NCI-H82 treated with DMSO at 0.1 percent for 48 hours (cell line): ENCODE results near the gene CIDEB.

Source experiments
- DNase-seq: peaks from one replicate; lab custom pipeline; 2025; ENCODE audit not compliant: unreplicated experiment; lab: John Stamatoyannopoulos, UW

CIDEB gene

GRCh38 chr14:24255438-24255837, 52.3 kb downstream of the CIDEB start:
- no peak for DNase-seq
